Tibial nerve (tissue), 4 donors: Measurements from ENCODE around the gene MRPL57.

ENCODE experiments used
- CTCF ChIP-seq, 5 experiments: fragments of 200-600 bp in 3 of 5; fragments of 450-650 bp in 2 of 5; sonication (generic) in 3 of 5; IDR thresholded peaks; one replicate each; pipeline ENCODE4 v1.5.1; 2016 to 2019; ENCODE audit warnings: antibody characterized with exemption in 5 of 5, mild to moderate bottlenecking in 3 of 5, moderate library complexity in 2 of 5
- EP300 ChIP-seq, 2 donors: sonication (generic); formaldehyde crosslinking; IDR thresholded peaks; one replicate each; pipeline ENCODE4 v1.6.1; 2017; ENCODE audit warnings: antibody characterized with exemption in 2 of 2, mild to moderate bottlenecking in 1 of 2
- POLR2A ChIP-seq, 2 donors: fragments of 450-650 bp; IDR thresholded peaks; one replicate each; pipeline ENCODE4 v1.6.1; 2017; ENCODE audit warnings: antibody characterized with exemption in 2 of 2, mild to moderate bottlenecking in 2 of 2, moderate library complexity in 2 of 2

GRCh38 chr13:21219036-21219381, 42.6 kb downstream of the MRPL57 start:
- TF ChIP-seq CTCF (IDR thresholded peaks at IDR 0.05): no peak
- TF ChIP-seq POLR2A (IDR thresholded peaks at IDR 0.05): no peak
- no peak for TF ChIP-seq EP300 (IDR thresholded peaks at IDR 0.05)
